PC-3 (cell line): ENCODE measurements around the gene BAIAP2. TPM values are rescaled to one million over a fixed set of nuclear protein-coding genes. Genes with fewer than 3 reads are reported as not detected.

ENCODE experiments used
- ATAC-seq: fragments of 200-7000 bp; cut with Tn5 transposase; 2 replicates; pipeline ENCODE4 v1.9.1; 2020; ENCODE audit warnings: mild to moderate bottlenecking, moderate library complexity
- BruUV-seq: library from RNA; stranded (reverse); fragments of 400-500 nt; replicated peaks from 2 replicates; lab custom pipeline; 2021; lab: Mats Ljungman, UMichigan
- CTCF ChIA-PET: fragments of 300-600 bp; sonication (Branson Sonifier 250); formaldehyde crosslinking; loops from one replicate; lab custom pipeline; 2022; ENCODE audit warnings: antibody characterized with exemption; lab: Charles Lee
- POLR2A ChIA-PET: fragments of 300-600 bp; sonication (Branson Sonifier 250); formaldehyde crosslinking; loops from one replicate; lab custom pipeline; 2022; ENCODE audit warnings: antibody characterized with exemption; ENCODE audit not compliant: unreplicated experiment; lab: Charles Lee
- DNase-seq: peaks from one replicate; pipeline ENCODE4 v3.0.0-alpha.2; 2015
- H2AFZ ChIP-seq: fragments of 300-600 bp; sonication (generic); 2 replicates; pipeline ENCODE4 v1.6.0; 2016; ENCODE audit warnings: antibody characterized with exemption, low read length
- H3F3A ChIP-seq: fragments of 300-600 bp; sonication (generic); one replicate; pipeline ENCODE4 v1.6.0; 2017; ENCODE audit warnings: antibody characterized with exemption, low read length, control low read depth, mild to moderate bottlenecking; ENCODE audit not compliant: unreplicated experiment
- H3K27ac ChIP-seq: fragments of 300-600 bp; sonication (generic); 2 replicates; pipeline ENCODE4 v1.5.1; 2016; ENCODE audit warnings: mild to moderate bottlenecking, low read length
- H3K27me3 ChIP-seq: fragments of 300-600 bp; sonication (generic); 2 replicates; pipeline ENCODE4 v1.6.1; 2016; ENCODE audit warnings: low read length, mixed read lengths
- H3K36me3 ChIP-seq: fragments of 300-600 bp; sonication (generic); 2 replicates; pipeline ENCODE4 v1.6.1; 2016; ENCODE audit warnings: low read depth, mixed run types, low read length, mixed read lengths
- H3K4me1 ChIP-seq: fragments of 300-600 bp; sonication (generic); 2 replicates; pipeline ENCODE4 v1.5.1; 2016; ENCODE audit warnings: low read length; ENCODE audit not compliant: insufficient read depth
- H3K4me2 ChIP-seq: fragments of 300-600 bp; sonication (generic); 2 replicates; pipeline ENCODE4 v1.6.0; 2016; ENCODE audit warnings: low read length
- H3K4me3 ChIP-seq: fragments of 300-600 bp; sonication (generic); 2 replicates; pipeline ENCODE4 v1.5.1; 2016; ENCODE audit warnings: mild to moderate bottlenecking, low read length, mixed read lengths
- H3K79me2 ChIP-seq: fragments of 300-600 bp; sonication (generic); 2 replicates; pipeline ENCODE4 v1.6.1; 2017; ENCODE audit warnings: low read length, mixed read lengths
- H3K9ac ChIP-seq: fragments of 300-600 bp; sonication (generic); 2 replicates; pipeline ENCODE4 v1.6.0; 2016; ENCODE audit warnings: mild to moderate bottlenecking, low read length
- H3K9me2 ChIP-seq: fragments of 300-600 bp; sonication (generic); replicated peaks from 2 replicates; pipeline ENCODE4 v1.6.1; 2016; ENCODE audit warnings: mixed run types, low read length, mixed read lengths
- H3K9me3 ChIP-seq: fragments of 300-600 bp; sonication (generic); 2 replicates; pipeline ENCODE4 v1.6.1; 2016; ENCODE audit warnings: low read length, mixed read lengths
- H4K20me1 ChIP-seq: fragments of 300-600 bp; sonication (generic); 2 replicates; pipeline ENCODE4 v1.6.1; 2016; ENCODE audit warnings: low read length, mixed read lengths
- EZH2 ChIP-seq: fragments of 300-600 bp; sonication (generic); IDR thresholded peaks from one replicate; pipeline ENCODE4 v1.6.1; 2017; ENCODE audit warnings: antibody characterized with exemption, mild to moderate bottlenecking, low read length; ENCODE audit not compliant: unreplicated experiment
- EZH2phosphoT487 ChIP-seq: fragments of 300-600 bp; sonication (generic); IDR thresholded peaks from 2 replicates; pipeline ENCODE4 v1.6.1; 2018; ENCODE audit warnings: mild to moderate bottlenecking, antibody characterized with exemption, low read length, borderline replicate concordance
- intact Hi-C: fragments of 100-400 bp; cut with micrococcal nuclease; formaldehyde crosslinking; loops from 2 replicates; pipeline ENCODE4 v1.9.0; 2023
- total RNA-seq: library from RNA; depleted of rRNA; stranded (reverse); fragments of >200 nt; gene quantifications from 2 replicates; pipeline ENCODE4 v1.2.3, GENCODE V29; 2014
- TF ChIP-seq, protein P1 (sequence below): fragments of 300-600 bp; sonication (generic); conservative IDR thresholded peaks from 2 replicates; pipeline ENCODE4 v1.5.1; 2017; ENCODE audit warnings: antibody characterized with exemption, low read depth, mild to moderate bottlenecking, low read length

The BAIAP2 gene
- total RNA-seq, 1 experiment from 2014 or later, result 56.9 TPM

DNA sequence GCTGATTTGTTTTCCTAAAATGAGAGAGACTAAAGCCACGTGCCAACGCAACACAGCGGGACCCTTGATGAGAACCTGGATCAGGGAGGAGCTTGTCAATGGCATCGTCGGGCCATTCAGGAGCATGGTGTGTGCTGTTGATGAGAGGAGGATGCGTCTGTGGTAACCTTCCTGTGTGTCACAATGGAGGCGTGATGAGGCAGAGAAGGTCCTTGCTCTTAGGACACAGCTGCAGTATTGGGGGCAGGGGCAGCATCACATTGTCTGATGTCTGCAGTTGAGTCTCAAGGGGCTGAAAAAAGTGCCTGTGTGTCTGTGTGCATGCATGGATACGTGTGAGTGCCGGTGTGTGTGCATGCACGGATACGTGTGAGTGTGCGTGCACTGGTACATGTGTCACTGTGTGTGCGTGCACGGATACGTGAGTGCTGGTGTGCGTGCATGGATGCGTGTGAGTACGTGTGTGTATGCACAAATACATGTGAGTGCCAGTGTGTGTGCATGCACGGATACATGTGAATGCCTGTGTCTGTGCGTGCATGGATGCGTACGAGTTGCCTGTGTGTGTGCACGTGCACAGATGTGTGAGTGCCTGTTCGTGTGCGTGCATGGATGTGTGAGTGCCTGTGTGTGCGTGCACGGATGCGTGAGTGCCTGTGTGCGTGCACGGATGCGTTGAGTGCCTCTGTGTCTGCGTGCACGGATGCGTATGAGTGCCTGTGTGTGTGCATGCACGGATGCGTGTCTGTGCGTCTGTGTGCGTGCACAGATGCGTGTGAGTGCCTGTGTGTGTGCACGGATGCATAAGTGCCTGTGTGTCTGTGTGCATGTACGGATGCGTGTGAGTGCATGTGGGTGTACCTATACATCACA lies 39.3 kb downstream of the BAIAP2 start:
- ATAC-seq, result no peak
- H3K36me3 ChIP-seq, result no peaks in the 10 kb centered on the region; the same call in 1 of the 2 replicates
- no TSS peak for BruUV-seq
- H3K9me3 ChIP-seq, result no peaks in the 10 kb centered on the region
- DNase-seq, result no peak
- intact Hi-C loops, result no loop called here
- no peak overlapping the region for H3K27ac ChIP-seq
- H3K4me1 ChIP-seq, result no peaks in the 10 kb centered on the region
- no peak overlapping the region for H2AFZ ChIP-seq
- no peaks in the 10 kb centered on the region for H3K79me2 ChIP-seq
- H3K9me2 ChIP-seq, result no peaks in the 10 kb centered on the region
- POLR2A ChIA-PET, result no interaction called here
- H3K9ac ChIP-seq, result no peak overlapping the region
- no peaks in the 10 kb centered on the region for H3F3A ChIP-seq
- no peaks in the 10 kb centered on the region for H4K20me1 ChIP-seq
- H3K27me3 ChIP-seq, result no peaks in the 10 kb centered on the region
- H3K4me3 ChIP-seq, result no peak overlapping the region
- H3K4me2 ChIP-seq, result no peak overlapping the region
- TF ChIP-seq EZH2, result no peak
- TF ChIP-seq EZH2phosphoT487, result no peak
- TF ChIP-seq, protein P1, sequence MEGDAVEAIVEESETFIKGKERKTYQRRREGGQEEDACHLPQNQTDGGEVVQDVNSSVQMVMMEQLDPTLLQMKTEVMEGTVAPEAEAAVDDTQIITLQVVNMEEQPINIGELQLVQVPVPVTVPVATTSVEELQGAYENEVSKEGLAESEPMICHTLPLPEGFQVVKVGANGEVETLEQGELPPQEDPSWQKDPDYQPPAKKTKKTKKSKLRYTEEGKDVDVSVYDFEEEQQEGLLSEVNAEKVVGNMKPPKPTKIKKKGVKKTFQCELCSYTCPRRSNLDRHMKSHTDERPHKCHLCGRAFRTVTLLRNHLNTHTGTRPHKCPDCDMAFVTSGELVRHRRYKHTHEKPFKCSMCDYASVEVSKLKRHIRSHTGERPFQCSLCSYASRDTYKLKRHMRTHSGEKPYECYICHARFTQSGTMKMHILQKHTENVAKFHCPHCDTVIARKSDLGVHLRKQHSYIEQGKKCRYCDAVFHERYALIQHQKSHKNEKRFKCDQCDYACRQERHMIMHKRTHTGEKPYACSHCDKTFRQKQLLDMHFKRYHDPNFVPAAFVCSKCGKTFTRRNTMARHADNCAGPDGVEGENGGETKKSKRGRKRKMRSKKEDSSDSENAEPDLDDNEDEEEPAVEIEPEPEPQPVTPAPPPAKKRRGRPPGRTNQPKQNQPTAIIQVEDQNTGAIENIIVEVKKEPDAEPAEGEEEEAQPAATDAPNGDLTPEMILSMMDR, result no peak
- CTCF ChIA-PET, result no interaction called here

DNA sequence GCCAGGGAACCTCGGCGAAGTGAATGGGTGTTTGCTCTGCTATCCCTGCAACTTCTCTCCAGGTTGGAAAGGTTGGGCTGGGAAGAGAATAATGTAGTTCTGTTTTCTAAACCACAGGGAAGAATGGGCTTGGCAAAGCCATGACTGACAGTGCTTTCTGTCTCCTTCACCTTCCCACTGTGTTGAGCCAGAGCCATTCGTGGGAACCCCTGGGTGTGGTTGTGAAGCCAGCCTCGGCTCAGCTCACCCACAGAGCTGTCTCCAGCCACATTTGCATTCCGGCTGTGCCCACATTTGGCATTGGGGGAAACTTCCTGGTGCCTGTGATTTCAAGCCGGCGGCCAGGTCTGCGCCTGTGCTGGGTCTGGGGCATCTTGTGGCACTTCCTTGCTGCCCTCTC lies 39.9 kb downstream of the BAIAP2 start:
- no peaks in the 10 kb centered on the region for H3K9me2 ChIP-seq
- DNase-seq (no peak), ATAC-seq (no peak)
- H3K79me2 ChIP-seq, result no peaks in the 10 kb centered on the region
- no TSS peak for BruUV-seq
- no peaks in the 10 kb centered on the region for H3K27me3 ChIP-seq
- TF ChIP-seq EZH2phosphoT487 (no peak), EZH2 (no peak)
- TF ChIP-seq, protein P1, result no peak
- intact Hi-C loops, result no loop called here
- H3K9ac ChIP-seq, result no peak overlapping the region
- H3K9me3 ChIP-seq, result no peaks in the 10 kb centered on the region
- H3K4me1 ChIP-seq, result no peaks in the 10 kb centered on the region
- H3K4me3 ChIP-seq, result no peak overlapping the region
- H3F3A ChIP-seq, result no peaks in the 10 kb centered on the region
- ChIA-PET CTCF (no interaction called here), POLR2A (no interaction called here)
- H3K27ac ChIP-seq, result no peak overlapping the region
- H2AFZ ChIP-seq, result no peak overlapping the region
- H4K20me1 ChIP-seq, result no peaks in the 10 kb centered on the region
- no peak overlapping the region for H3K4me2 ChIP-seq
- no peaks in the 10 kb centered on the region; the same call in 1 of the 2 replicates for H3K36me3 ChIP-seq

DNA sequence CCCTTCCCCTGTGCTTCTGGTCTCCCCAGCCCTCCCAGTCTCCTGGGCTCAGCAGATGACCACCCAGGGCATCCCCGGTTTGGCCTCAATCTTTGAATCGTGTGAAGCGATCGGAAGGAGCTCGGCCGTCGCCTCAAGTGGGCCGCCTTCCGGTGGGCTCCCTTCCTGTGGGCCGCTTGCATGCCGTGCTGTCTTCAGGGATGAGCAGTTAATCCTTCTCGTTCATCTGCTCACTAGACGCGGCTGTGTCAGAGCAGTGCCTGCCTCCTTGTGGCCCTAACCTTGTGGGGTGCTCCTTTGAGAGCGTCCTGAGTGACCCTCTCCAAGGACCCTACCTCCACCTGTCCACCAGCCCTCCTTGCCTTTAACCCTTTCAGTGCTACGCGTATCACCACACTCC lies 40.4 kb downstream of the BAIAP2 start:
- no peaks in the 10 kb centered on the region for H3K27me3 ChIP-seq
- no peaks in the 10 kb centered on the region for H3F3A ChIP-seq
- intact Hi-C loops, result no loop called here
- TF ChIP-seq EZH2phosphoT487 (no peak), EZH2 (no peak)
- TF ChIP-seq, protein P1, result no peak
- no peaks in the 10 kb centered on the region for H3K9me3 ChIP-seq
- ATAC-seq (no peak), DNase-seq (no peak)
- no peak overlapping the region for H2AFZ ChIP-seq
- H3K4me2 ChIP-seq, result no peak overlapping the region
- H3K9me2 ChIP-seq, result no peaks in the 10 kb centered on the region
- BruUV-seq, result no TSS peak
- H3K27ac ChIP-seq, result no peak overlapping the region
- CTCF ChIA-PET, result no interaction called here
- H3K36me3 ChIP-seq, result no peaks in the 10 kb centered on the region; the same call in 1 of the 2 replicates
- H3K4me1 ChIP-seq, result no peaks in the 10 kb centered on the region
- H3K4me3 ChIP-seq, result no peak overlapping the region
- H3K9ac ChIP-seq, result no peak overlapping the region
- POLR2A ChIA-PET, result no interaction called here
- no peaks in the 10 kb centered on the region for H4K20me1 ChIP-seq
- no peaks in the 10 kb centered on the region for H3K79me2 ChIP-seq
